Caki2 (cell line): ENCODE measurements around the gene CNIH1. TPM values are rescaled to one million over a fixed set of nuclear protein-coding genes. Genes with fewer than 3 reads are reported as not detected.
"Not testable (repeated sequence)": the region's sequence is repeated elsewhere in the genome, so short reads cannot be mapped to it uniquely, and the experiment has no call there.

Experiments used
- DNase-seq: peaks from one replicate; pipeline ENCODE4 v3.0.0-alpha.2; 2015; ENCODE audit warnings: low read depth
- in situ Hi-C: cut with HindIII; loops from 2 replicates; pipeline ENCODE4 v1.10.0; 2016; ENCODE audit warnings: low sequenced_read_pairs, low pct_unique_long_range_greater_than_20kb, mixed read lengths
- total RNA-seq: library from RNA; depleted of rRNA; stranded (reverse); fragments of >200 nt; shearing (Covaris generic); gene quantifications from 2 replicates; pipeline ENCODE4 v1.2.3, GENCODE V29; 2014; ENCODE audit warnings: low replicate concordance

The CNIH1 gene
- total RNA-seq, 1 experiment from 2014 or later, result 114 TPM

DNA sequence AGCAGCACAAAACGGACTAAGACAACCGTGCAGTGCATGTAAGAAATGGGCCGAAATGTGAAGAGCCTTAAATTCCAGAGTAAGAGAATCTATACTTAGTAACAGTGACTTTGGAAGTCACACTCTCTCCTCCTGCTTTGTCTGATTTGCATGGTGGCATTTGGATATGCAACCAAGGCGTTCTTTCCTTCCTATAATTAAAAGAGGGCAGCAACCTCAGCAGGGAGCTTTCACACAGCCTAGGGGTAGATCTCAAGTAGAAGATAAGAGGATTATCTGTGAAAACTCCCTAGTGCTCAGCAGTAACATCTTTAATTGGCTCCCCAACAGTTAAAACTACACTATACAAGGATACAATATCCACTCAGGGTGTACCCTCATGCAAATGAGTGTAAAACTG, 31.1 kb upstream of the CNIH1 start:
- DNase-seq, result no peak
- in situ Hi-C loops, result no loop called here

DNA sequence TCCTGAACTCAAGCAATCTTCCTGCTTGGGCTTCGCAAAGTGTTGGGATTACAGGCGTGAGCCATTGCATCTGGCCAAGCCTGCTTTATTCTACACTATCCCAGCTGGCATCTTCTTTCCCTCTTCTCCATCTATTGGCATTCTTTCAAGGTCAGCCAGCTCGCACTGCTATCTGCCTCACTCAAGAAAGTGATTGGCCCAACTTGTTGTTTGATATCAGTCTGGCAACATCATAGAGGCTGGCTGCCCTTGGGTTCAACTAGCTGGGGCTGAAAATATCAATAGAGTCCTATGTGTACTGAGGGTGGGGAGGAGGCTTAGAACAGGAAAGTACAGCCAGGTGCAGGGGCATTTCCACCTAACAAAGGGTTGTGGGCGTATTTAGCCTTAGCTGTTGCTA, 30.5 kb upstream of the CNIH1 start:
- in situ Hi-C loops, result no loop called here
- no peak for DNase-seq

DNA sequence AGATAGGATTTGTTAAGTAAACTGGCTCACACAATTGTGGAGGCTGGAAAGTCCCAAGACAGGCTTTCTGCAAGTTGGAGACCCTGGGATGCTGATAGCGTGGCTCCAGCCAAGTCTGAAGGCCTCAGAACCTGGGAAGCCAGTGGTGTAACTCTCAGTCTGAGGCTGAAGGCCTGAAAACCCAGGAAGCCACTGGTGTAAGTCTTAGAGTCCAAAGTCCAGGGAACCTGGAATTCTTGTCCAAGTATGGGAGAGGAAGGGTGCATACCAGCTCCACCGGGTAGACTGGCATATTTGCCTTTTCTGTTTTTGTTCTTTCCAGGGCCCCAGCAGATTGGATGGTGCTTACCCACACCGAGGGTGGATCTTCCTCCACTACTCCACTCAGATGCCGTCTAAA, 29.5 kb upstream of the CNIH1 start:
- in situ Hi-C loops, result no loop called here
- DNase-seq, result no peak

DNA sequence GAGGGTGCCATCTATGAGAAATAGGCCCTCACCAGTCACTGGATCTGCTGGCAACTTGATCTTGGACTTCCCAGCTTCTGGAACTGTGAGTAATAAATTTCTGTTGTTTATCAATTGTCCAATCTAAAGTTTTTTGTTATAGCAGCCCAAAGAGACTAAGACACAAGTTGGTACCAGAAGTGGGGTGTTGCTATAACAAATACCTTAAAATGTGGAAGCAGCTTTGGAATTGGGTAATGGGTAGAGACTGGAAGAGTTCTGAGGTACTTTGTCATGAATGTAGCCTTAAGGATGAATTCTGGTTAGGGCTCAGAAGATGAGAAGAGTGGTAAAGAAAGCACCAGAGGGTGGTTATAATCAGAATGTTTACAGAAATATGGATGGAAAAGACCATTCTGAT, 26.1 kb upstream of the CNIH1 start:
- DNase-seq, result no peak
- in situ Hi-C loops, result no loop called here

DNA sequence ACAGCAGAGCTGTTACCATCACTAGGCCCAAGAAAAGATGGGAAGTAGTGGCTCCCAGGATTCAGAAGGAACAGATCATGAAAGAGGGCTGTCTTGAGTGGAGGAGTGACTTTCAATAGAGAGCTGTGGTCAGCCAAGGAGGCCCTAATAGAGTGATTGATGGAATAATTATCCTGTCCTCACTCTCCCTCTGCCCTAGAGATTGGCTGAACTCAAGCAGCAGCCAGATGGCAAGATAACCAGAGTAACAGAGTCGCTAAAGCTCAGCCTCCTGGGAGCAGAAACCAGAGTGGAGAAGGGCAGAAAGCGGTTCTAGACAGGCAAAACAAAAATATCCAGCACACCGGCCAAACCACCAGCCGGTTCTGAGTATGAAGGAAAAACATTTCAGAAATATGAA, 24.5 kb upstream of the CNIH1 start:
- DNase-seq, result no peak
- in situ Hi-C loops, result no loop called here

DNA sequence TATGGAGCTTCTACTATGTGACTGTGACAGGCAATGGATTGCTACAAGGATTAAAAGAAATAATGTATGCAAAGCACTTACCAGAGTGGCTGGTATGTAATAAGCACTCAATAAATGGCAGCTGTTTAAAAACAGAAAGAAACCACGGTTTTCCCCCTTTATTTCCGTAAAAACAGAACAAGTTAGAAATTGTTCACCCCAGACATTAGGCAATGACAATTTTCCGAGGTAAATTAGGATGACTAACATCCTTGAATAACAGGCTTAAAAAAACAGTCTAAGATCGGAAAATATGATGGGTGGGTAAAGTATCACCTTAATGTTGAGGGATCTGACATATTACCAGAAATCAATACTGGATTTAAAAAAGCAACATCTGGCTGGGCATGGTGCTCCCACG, 20.9 kb upstream of the CNIH1 start:
- in situ Hi-C loops, result no loop called here

DNA sequence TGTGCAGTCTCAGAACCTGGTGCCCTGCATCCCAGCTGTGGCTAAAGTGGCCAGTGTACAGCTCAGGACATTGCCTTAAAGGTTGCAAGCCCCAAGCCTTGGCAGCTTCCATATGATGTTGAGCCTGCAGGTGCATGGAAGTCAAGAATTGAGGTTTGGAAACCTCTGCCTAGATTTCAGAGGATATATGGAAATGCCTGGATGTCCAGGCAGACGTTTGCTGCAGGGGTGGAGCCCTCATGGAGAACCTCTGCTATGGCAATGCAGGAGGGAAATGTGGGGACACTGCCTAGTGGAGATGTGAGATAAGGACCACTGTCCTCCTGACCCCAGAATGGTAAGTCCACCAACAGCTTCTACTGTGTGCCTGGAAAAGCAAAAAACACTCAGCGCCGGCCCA, 17.9 kb upstream of the CNIH1 start:
- in situ Hi-C loops, result no loop called here

More for the DNA sequence above, 20.9 kb upstream of the CNIH1 start:
- no peak for DNase-seq

DNA sequence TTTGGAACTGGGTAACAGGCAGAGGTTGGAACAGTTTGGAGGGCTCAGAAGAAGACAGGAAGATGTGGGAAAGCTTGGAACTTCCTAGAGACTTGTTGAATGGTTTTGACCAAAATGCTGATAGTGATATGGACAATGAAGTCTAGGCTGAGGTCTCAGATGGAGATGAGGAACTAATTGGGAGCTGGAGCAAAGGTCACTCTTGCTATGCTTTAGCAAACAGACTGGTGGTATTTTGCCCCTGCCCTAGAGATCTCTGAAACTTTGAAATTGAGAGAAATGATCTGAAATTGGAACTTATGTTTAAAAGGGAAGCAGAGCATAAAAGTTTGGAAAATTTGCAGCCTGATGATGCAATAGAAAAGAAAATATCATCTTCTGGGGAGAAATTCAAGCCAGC, 17.4 kb upstream of the CNIH1 start:
- in situ Hi-C loops, DNase-seq: not testable (repeated sequence)

More for the DNA sequence above, 17.9 kb upstream of the CNIH1 start:
- DNase-seq, result no peak

DNA sequence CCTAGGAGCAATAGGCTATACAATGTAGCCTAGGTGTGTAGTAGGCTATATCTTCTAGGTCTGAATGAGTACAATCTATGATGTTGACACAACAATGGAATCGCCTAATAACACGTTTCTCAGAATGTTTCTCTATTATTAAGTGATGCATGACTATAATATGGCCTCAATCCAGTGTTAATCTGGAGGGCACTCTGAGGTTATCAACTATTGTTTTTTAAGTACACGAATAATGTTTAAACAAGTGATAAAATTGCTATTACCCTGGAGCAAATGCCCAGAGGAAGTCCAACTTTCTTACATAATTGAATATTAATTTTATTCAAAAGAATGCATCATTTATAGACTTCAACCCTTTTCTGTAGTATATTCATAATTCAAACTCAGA, 16.4 kb upstream of the CNIH1 start:
- DNase-seq, result no peak
- in situ Hi-C loops, result no loop called here

DNA sequence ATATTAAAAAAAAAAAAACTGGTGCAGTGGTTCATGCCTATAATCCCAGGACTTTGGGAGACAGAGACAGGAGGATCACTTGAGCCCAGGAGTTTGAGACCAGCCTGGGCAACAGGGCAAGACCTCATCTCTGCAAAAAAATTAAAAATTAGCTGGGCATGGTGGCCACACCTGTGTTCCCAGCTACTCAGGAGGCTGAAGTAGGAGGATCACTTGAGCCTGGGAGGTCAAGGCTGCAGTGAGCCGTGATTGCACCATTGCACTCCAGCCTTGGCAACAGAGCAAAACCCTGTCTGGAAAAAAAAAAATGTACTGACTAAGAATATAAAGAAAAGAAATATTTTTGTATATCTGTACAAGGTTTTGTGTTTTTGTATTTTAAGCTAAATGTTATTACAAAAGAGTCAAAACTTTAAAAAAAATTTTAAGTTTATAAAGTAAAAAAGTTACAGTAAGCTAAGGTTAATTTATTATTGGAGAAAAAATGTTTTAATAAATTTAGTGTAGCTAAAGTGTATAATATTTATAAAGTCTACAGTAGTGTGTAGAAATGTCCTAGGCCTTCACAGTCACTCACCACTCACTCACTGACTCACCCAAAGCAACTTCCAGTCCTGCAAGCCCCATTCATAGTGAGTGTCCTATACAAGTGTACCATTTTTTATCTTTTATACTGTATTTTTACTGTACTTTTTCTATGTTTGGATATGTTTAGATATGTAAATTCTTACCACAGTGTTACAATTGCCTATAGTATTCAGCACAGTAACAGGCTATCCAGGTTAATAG, 15.8 kb upstream of the CNIH1 start:
- DNase-seq, in situ Hi-C loops: not testable (repeated sequence)

DNA sequence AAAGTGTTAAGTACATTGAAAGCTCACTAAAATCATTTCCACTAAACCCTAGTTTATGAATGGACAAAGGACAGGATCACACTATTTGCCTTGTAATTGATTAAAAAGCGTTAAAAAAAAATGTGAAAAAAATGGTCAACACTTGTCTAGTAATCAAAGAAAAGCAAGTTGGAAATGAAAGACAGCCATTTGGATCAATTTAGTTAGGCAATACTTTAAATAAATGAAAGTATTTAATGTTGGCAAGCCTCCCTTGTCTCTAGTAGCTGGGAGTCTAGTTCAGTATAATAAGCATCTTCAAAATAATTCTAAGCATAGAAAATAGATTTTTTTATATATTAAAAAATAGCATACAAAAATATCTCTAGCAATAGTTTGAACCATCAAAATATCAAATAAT, 14.2 kb upstream of the CNIH1 start:
- in situ Hi-C loops, result no loop called here
- DNase-seq, result no peak

DNA sequence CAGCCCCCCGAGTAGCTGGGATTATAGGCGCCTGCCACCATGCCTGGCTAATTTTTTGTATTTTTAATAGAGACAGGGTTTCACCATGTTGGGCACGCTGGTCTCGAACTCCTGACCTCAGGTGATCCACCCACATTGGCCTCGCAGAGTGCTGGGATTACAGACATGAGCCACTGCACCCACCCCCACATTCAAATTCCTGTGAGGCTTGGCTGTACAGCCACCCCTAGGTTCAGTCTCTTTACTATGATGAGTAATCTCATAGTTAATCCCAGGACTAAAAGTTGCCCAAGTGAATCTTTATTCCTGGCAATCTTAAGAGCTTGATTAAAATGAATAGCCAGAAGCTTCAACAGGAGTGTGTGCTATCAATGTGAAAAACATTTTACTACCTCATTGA, 12.8 kb upstream of the CNIH1 start:
- DNase-seq, in situ Hi-C loops: not testable (repeated sequence)

DNA sequence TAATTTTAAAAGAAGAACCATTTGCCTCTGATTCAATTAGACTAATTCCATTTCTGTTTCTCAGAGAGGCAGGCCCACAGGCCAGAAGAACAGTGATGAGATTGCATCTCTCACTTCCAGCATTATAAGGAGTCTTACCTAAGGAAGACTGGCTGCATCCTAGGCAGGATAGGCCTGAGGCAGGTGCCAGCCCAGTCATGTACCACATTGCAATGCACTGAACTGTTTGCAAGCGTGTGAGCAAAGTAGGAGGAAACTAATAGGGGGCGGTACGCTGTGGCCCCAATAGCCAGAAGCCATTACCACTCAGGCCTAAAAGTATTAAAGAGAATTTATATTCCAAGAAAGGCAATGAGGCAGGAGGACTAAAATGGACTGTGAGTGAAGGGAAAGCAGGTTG, 12.1 kb upstream of the CNIH1 start:
- in situ Hi-C loops, result no loop called here
- DNase-seq, result no peak

DNA sequence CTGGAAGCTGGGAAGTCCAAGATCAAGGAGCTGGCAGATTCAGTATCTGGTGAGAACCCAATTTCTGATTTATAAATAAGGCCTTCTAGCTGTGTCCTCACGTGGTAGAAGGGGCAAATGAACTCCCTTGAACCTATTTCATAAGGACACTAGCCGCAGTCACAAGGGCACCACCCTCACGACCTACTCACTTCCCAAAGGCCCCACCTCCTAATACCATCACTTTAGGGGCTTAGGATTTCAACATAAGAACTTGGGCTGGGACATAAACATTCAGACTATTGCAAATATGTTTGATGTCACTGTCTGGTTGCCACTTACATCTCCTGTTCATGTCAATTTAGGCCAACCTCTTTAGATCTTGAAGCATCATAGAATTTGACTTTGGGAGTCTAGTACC, 10.8 kb upstream of the CNIH1 start:
- in situ Hi-C loops, result no loop called here

DNA sequence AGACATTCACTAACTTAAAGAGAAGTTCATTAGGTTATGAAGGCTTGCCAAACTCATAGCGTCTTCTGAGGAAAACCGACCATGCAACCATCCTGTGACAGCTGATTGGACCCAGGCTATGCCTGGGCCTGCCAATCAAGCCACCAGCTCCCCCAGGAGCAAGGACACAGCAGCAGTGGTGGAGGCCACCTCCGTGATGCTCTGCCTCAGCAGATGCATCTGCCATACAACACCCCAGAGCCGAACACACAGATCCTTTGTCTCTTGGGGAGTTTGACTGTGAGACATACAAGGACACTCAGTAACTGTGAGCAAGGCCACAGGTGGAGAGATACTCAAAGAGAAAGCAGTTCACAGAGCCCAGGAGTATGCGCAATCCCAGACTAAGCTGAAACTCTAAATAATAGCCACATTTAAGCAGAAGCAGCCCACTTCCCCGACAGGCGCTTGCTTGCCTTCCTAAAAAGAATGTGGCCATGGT, 10.0 kb upstream of the CNIH1 start:
- no peak for DNase-seq
- in situ Hi-C loops, result no loop called here

More for the DNA sequence above, 10.8 kb upstream of the CNIH1 start:
- no peak for DNase-seq

DNA sequence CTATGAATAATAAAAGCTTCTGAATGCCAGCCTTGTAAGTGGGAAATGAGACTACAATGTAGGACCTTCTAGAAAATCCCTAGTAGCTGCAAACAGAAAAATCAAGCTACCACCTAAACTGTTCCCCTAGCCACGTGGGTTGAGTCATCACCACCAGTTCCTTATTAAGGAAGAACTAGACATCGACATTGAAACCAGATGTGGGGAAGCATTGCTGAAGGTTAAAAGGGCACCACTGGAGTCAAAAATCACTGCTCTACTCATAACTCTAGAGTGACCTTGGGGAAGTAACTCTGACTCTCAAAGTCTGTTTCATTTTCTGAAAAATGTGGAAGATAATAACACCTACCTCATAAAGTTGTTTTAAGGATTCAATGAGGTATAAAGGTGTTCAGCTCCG, 9.4 kb upstream of the CNIH1 start:
- DNase-seq, result no peak
- in situ Hi-C loops, result no loop called here

DNA sequence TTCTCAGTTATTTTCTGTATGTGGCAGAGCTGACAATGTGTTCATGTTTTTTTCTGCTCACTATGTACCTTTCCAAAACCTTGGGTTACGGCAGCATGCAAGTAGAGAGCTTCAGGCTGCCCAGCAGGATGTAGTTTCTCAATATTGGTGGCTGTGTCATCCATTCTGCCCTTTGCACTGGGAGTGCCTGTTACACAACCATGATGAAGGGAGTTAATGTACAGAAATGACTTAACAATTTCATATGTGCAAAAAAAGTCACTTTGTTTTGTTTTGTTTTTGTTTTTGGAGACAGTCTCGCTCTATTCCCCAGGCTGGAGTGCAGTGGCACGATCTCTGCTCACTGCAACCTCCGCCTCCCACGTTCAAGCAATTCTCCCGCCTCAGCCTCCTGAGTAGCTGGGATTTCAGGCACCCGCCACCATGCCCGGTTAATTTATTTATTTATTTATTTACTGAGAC, 6.1 kb upstream of the CNIH1 start:
- in situ Hi-C loops, result no loop called here
- DNase-seq, result no peak

DNA sequence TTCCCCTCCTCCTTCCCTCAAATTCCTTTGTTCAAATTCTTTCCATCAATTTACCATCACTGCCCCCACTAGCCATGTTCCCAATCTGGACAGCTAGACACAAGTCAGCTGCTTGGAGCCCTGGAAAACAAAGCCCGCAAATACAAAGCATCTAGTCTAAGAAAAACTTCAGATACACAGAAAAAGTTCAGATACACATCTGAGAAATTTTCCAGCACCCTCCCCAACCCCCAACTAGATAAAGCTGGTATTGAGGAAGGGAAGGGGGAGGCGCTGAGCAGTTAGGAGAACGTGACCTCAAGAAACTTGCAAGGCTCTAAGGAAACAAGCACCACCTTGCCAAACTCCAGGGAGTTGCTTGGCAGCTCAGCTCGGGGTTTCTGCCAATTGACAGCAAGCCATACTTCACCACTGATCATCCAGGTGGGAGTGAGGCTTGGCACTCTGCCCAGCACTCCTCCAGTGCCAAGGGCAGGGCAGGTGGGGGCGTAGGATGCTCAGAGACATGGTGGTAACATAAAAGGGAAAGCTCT, 5.1 kb upstream of the CNIH1 start:
- DNase-seq, result no peak
- in situ Hi-C loops, result no loop called here

DNA sequence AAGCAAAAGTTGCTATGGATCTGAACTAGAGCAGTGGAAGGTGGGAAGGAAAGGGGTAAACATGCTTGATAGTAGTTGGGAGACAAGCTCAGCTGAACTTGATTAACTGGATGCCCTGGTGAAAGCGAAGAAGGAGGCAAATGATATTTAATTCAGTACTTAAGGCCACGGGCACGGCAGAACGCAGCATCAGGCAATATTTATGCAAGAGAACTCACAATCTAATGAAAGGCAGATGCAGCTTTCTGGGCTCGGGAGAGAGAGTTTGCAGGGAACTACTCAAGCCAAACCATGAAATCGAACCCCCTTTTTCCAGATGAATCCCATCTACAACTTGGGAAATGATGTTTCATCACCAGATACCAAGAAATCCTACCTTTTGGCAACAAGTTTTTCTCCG, 3.5 kb upstream of the CNIH1 start:
- no peak for DNase-seq
- in situ Hi-C loops, result no loop called here

DNA sequence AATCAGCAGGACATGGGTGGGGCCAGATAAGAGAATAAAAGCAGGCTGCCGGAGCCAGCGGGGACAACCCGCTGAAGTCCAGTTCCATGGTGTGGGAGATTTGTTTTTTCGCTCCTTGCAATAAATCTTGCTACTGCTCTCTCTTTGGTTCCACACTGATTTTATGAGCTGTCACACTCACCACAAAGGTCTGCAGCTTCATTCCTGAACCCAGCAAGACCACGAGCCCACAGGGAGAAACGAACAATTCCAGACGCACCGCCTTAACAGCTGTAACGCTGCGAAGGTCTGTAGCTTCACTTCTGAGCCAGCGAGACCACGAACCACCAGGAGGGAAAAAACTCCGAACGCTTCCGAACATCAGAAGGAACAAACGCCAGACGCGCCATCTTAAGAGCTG, 2.8 kb upstream of the CNIH1 start:
- no peak for DNase-seq
- in situ Hi-C loops, result no loop called here
